BJ (cell line): ENCODE measurements around the gene PF4V1. TPM values are rescaled to one million over a fixed set of nuclear protein-coding genes. Genes with fewer than 3 reads are reported as not detected.

Experiments used
- CTCF ChIA-PET: fragments of 350-600 bp; formaldehyde crosslinking; extraction: SDS; loops from one replicate; lab custom pipeline; 2021; ENCODE audit warnings: antibody characterized with exemption, inconsistent platforms; lab: Yijun Ruan, JAX
- POLR2A ChIA-PET: fragments of 300-600 bp; sonication (Branson Sonifier 250); formaldehyde crosslinking; extraction: SDS; loops from one replicate; lab custom pipeline; 2021; ENCODE audit warnings: antibody characterized with exemption; lab: Charles Lee
- DNase-seq: peaks from one replicate; pipeline ENCODE4 v3.0.0-alpha.2; 2011; ENCODE audit warnings: low read depth
- H3K27me3 ChIP-seq: 2 replicates; pipeline ENCODE4 v1.6.0; 2011; ENCODE audit warnings: low read length; ENCODE audit not compliant: control insufficient read depth, insufficient read depth
- H3K36me3 ChIP-seq: 2 replicates; pipeline ENCODE4 v1.5.1; 2011; ENCODE audit warnings: low read length; ENCODE audit not compliant: control insufficient read depth, insufficient read depth
- H3K4me3 ChIP-seq: 2 replicates; pipeline ENCODE4 v1.5.1; 2011; ENCODE audit warnings: low read depth, mild to moderate bottlenecking, control low read depth, low read length
- polyA plus RNA-seq: library from polyadenylated mRNA; depleted of rRNA; stranded (reverse); fragments of >200 nt; gene quantifications from 2 replicates; pipeline ENCODE4 v1.2.3, GENCODE V29; 2011
- TF ChIP-seq, protein P1 (sequence below): IDR thresholded peaks from 2 replicates; pipeline ENCODE4 v1.5.1; 2011; ENCODE audit warnings: low read depth, mild to moderate bottlenecking, control low read depth, inconsistent platforms, low read length, moderate library complexity; ENCODE audit not compliant: insufficient read depth

PF4V1 gene
- polyA plus RNA-seq, 1 experiment: not detected

DNA sequence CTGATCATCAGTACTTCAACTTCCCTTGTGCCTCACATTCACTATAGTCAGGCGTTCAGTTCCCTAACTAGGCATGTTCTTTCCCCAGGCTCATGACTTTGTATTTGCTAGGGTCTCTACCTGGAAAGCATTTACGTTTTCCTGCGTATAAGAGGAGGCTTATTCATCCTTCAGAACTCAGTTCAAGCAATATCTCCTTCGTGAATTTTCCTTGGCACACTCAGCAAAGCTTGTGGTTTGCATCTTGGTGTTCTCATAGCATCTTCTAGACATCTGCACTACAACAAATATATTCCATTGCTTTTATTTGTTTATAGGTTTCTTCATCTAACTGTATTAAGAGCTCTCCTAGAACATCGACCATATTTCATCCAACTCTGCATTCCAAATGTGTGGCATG lies 14.0 kb upstream of the PF4V1 start:
- ChIA-PET CTCF (no interaction called here), POLR2A (no interaction called here)
- Histone ChIP-seq H3K4me3 (no peak overlapping the region), H3K27me3 (no peaks in the 10 kb centered on the region), H3K36me3 (no peaks in the 10 kb centered on the region)
- DNase-seq: no peak
- TF ChIP-seq, protein P1, sequence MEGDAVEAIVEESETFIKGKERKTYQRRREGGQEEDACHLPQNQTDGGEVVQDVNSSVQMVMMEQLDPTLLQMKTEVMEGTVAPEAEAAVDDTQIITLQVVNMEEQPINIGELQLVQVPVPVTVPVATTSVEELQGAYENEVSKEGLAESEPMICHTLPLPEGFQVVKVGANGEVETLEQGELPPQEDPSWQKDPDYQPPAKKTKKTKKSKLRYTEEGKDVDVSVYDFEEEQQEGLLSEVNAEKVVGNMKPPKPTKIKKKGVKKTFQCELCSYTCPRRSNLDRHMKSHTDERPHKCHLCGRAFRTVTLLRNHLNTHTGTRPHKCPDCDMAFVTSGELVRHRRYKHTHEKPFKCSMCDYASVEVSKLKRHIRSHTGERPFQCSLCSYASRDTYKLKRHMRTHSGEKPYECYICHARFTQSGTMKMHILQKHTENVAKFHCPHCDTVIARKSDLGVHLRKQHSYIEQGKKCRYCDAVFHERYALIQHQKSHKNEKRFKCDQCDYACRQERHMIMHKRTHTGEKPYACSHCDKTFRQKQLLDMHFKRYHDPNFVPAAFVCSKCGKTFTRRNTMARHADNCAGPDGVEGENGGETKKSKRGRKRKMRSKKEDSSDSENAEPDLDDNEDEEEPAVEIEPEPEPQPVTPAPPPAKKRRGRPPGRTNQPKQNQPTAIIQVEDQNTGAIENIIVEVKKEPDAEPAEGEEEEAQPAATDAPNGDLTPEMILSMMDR: no peak

DNA sequence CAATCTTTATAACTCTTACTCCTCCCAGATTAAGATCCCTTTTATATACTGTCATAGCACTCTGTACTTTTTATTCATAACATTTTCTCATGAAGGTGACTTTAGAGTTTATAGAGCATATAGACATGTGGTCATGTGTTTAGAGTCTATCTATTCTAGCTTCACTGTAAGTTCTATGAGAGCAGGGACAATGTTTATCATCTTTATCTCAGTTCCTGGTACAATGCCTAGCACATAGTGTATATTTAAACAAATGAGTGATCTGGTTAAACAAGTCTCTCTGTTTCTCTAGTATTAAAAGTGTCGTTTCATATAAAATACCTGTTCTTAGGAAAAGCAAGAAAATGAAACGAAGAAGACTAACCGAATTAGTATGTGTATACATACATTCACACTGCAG lies 13.4 kb upstream of the PF4V1 start:
- TF ChIP-seq, protein P1: no peak
- ChIA-PET CTCF (interaction anchor here (0.7 kb wide), 1 partner anchor 299 kb away, joined by 4 read pairs; no protein-coding TSS in a partner anchor), POLR2A (no interaction called here)
- Histone ChIP-seq H3K36me3 (no peaks in the 10 kb centered on the region), H3K4me3 (no peak overlapping the region), H3K27me3 (no peaks in the 10 kb centered on the region)
- no peak for DNase-seq

DNA sequence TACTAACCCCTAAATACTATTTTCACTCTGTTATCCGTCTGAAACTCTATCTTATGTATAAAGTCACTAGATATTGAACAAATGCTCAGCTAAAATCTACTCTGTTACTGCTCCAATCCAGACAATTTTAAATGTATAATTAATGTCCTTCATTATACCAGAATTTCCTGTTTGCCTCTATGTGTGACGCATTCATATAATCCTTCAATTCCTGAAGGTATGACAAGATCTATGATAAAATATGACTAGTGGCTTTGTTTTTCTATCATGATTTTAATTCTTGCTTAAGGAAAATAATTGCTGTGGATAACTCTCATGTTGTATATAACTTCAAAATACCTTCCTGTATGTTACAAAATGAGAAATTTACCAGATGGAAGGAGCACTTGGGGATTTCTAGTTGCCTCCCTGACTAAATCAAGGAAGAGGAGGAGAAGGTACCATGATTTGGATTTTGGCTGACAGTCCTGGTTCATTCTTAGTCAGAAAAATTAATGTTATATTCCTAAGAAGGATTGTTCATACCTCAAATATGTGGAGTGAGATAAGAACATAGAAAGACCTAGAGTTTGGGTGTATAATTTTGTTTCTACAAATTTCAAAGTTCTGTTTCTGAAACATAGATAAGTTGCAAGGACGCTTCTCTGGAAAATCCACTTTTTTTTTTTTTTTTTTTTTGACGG lies 11.7 kb upstream of the PF4V1 start:
- no peaks in the 10 kb centered on the region for H3K27me3 ChIP-seq
- CTCF ChIA-PET: interaction anchor here (0.9 to 1.1 kb wide), 2 partner anchors 9 to 69 kb away, joined by 3 read pairs; no protein-coding TSS in a partner anchor
- TF ChIP-seq, protein P1: no peak
- no peak overlapping the region for H3K4me3 ChIP-seq
- no peaks in the 10 kb centered on the region for H3K36me3 ChIP-seq
- no peak for DNase-seq
- POLR2A ChIA-PET: no interaction called here

DNA sequence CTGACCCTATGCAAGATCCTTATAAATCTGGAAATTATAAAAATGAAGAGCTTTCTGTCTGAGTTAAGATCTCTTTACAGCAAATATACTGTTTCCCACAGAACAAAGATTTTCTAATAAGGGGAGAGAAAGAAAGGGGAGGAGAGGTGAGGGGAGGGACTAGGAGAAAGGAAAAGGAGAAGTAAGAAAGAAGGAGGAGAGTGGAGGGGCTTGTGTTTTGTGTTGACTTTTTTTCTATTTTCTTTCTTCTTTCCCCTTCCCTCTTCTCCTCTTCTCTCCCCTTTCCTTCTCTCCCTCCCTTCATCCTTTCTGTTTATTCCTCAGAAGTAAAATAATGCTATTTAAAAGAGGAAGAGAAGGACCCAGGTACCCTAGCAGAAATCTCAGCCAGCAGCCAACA lies 10.4 kb upstream of the PF4V1 start:
- H3K4me3 ChIP-seq: no peak overlapping the region
- H3K36me3 ChIP-seq: no peaks in the 10 kb centered on the region
- TF ChIP-seq, protein P1: no peak
- peaks cover 4% of the 10 kb centered on the region for H3K27me3 ChIP-seq
- no peak for DNase-seq
- ChIA-PET CTCF (interaction anchor here (0.9 to 1.1 kb wide), 3 partner anchors 8 to 68 kb away, joined by 3 read pairs; no protein-coding TSS in a partner anchor), POLR2A (no interaction called here)

DNA sequence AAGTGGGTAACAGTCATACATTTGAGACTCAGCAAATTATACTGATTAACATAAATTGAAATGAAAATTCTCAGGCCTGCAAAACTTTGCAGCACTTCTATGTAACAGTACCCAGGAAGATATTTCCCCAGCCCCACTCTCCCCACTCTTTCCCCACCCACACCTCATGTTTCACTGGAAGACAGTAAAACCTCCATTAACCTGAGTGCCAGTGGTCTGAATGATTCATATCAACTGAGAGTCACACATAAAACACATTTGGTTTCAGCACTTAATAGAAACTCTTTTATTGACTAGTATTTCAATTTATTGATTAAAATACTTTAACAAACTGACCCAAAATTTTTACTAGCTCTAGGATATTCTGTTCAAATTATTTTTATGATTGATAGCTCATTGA lies 9.7 kb upstream of the PF4V1 start:
- CTCF ChIA-PET: interaction anchor here (0.7 to 1.1 kb wide), 2 partner anchors 10 to 14 kb away, joined by 3 read pairs; no protein-coding TSS in a partner anchor
- TF ChIP-seq, protein P1: no peak
- DNase-seq: no peak
- no peak overlapping the region for H3K4me3 ChIP-seq
- H3K36me3 ChIP-seq: no peaks in the 10 kb centered on the region
- POLR2A ChIA-PET: interaction anchor here (0.6 kb wide), 1 partner anchor 660 kb away, joined by 4 read pairs; no protein-coding TSS in a partner anchor
- H3K27me3 ChIP-seq: peaks cover 5% of the 10 kb centered on the region
